PC-3 (cell line): Measurements from ENCODE around the gene VILL. TPM values are rescaled to one million over a fixed set of nuclear protein-coding genes. Genes with fewer than 3 reads are reported as not detected.

Experiments used
- ATAC-seq: fragments of 200-7000 bp; cut with Tn5 transposase; 2 replicates; pipeline ENCODE4 v1.9.1; 2020; ENCODE audit warnings: mild to moderate bottlenecking, moderate library complexity
- BruUV-seq: library from RNA; stranded (reverse); fragments of 400-500 nt; replicated peaks from 2 replicates; lab custom pipeline; 2021; lab: Mats Ljungman, UMichigan
- CTCF ChIA-PET: fragments of 300-600 bp; sonication (Branson Sonifier 250); formaldehyde crosslinking; loops from one replicate; lab custom pipeline; 2022; ENCODE audit warnings: antibody characterized with exemption; lab: Charles Lee
- POLR2A ChIA-PET: fragments of 300-600 bp; sonication (Branson Sonifier 250); formaldehyde crosslinking; loops from one replicate; lab custom pipeline; 2022; ENCODE audit warnings: antibody characterized with exemption; ENCODE audit not compliant: unreplicated experiment; lab: Charles Lee
- DNase-seq: peaks from one replicate; pipeline ENCODE4 v3.0.0-alpha.2; 2015
- H2AFZ ChIP-seq: fragments of 300-600 bp; sonication (generic); 2 replicates; pipeline ENCODE4 v1.6.0; 2016; ENCODE audit warnings: antibody characterized with exemption, low read length
- H3F3A ChIP-seq: fragments of 300-600 bp; sonication (generic); one replicate; pipeline ENCODE4 v1.6.0; 2017; ENCODE audit warnings: antibody characterized with exemption, low read length, control low read depth, mild to moderate bottlenecking; ENCODE audit not compliant: unreplicated experiment
- H3K27ac ChIP-seq: fragments of 300-600 bp; sonication (generic); 2 replicates; pipeline ENCODE4 v1.5.1; 2016; ENCODE audit warnings: mild to moderate bottlenecking, low read length
- H3K27me3 ChIP-seq: fragments of 300-600 bp; sonication (generic); 2 replicates; pipeline ENCODE4 v1.6.1; 2016; ENCODE audit warnings: low read length, mixed read lengths
- H3K36me3 ChIP-seq: fragments of 300-600 bp; sonication (generic); 2 replicates; pipeline ENCODE4 v1.6.1; 2016; ENCODE audit warnings: low read depth, mixed run types, low read length, mixed read lengths
- H3K4me1 ChIP-seq: fragments of 300-600 bp; sonication (generic); 2 replicates; pipeline ENCODE4 v1.5.1; 2016; ENCODE audit warnings: low read length; ENCODE audit not compliant: insufficient read depth
- H3K4me2 ChIP-seq: fragments of 300-600 bp; sonication (generic); 2 replicates; pipeline ENCODE4 v1.6.0; 2016; ENCODE audit warnings: low read length
- H3K4me3 ChIP-seq: fragments of 300-600 bp; sonication (generic); 2 replicates; pipeline ENCODE4 v1.5.1; 2016; ENCODE audit warnings: mild to moderate bottlenecking, low read length, mixed read lengths
- H3K79me2 ChIP-seq: fragments of 300-600 bp; sonication (generic); 2 replicates; pipeline ENCODE4 v1.6.1; 2017; ENCODE audit warnings: low read length, mixed read lengths
- H3K9ac ChIP-seq: fragments of 300-600 bp; sonication (generic); 2 replicates; pipeline ENCODE4 v1.6.0; 2016; ENCODE audit warnings: mild to moderate bottlenecking, low read length
- H3K9me2 ChIP-seq: fragments of 300-600 bp; sonication (generic); replicated peaks from 2 replicates; pipeline ENCODE4 v1.6.1; 2016; ENCODE audit warnings: mixed run types, low read length, mixed read lengths
- H3K9me3 ChIP-seq: fragments of 300-600 bp; sonication (generic); 2 replicates; pipeline ENCODE4 v1.6.1; 2016; ENCODE audit warnings: low read length, mixed read lengths
- H4K20me1 ChIP-seq: fragments of 300-600 bp; sonication (generic); 2 replicates; pipeline ENCODE4 v1.6.1; 2016; ENCODE audit warnings: low read length, mixed read lengths
- EZH2 ChIP-seq: fragments of 300-600 bp; sonication (generic); IDR thresholded peaks from one replicate; pipeline ENCODE4 v1.6.1; 2017; ENCODE audit warnings: antibody characterized with exemption, mild to moderate bottlenecking, low read length; ENCODE audit not compliant: unreplicated experiment
- EZH2phosphoT487 ChIP-seq: fragments of 300-600 bp; sonication (generic); IDR thresholded peaks from 2 replicates; pipeline ENCODE4 v1.6.1; 2018; ENCODE audit warnings: mild to moderate bottlenecking, antibody characterized with exemption, low read length, borderline replicate concordance
- intact Hi-C: fragments of 100-400 bp; cut with micrococcal nuclease; formaldehyde crosslinking; loops from 2 replicates; pipeline ENCODE4 v1.9.0; 2023
- total RNA-seq: library from RNA; depleted of rRNA; stranded (reverse); fragments of >200 nt; gene quantifications from 2 replicates; pipeline ENCODE4 v1.2.3, GENCODE V29; 2014
- TF ChIP-seq, protein P1 (sequence below): fragments of 300-600 bp; sonication (generic); conservative IDR thresholded peaks from 2 replicates; pipeline ENCODE4 v1.5.1; 2017; ENCODE audit warnings: antibody characterized with exemption, low read depth, mild to moderate bottlenecking, low read length

Gene VILL
- total RNA-seq, 1 experiment from 2014 or later: 0.44 TPM

DNA sequence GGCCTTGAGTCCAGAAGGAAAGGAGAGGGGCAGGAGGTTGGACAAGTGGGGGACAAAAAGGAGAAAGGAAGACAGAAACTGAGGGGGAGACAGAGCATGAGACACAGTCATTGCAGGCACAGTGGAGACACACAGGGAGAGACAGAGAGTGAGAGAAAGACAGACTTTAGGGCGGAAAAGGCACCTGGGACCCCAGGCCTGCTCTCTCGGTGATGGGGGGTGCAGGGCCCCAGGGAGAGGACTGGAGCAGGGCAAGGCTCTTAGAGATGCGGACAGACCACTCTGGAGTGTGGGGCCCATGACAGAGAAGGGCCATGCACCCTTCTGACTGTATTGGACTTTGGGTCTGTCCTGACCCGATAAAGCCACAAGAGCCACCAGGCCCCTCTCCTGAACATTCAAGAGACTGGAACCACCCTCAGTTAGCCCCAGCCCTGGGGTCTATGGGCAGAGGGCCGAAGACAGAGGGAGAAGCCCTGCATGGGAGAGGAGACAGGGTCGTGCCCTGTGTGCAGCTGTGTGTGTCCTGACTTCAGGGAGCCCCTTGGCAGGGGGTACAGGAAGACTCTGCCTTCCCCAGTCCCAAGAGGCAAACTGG is 26.4 kb downstream of the VILL start:
- H3K9me2 ChIP-seq: no peaks in the 10 kb centered on the region
- no peaks in the 10 kb centered on the region for H3K4me1 ChIP-seq
- H3K27ac ChIP-seq: no peak overlapping the region
- H3K36me3 ChIP-seq: 0 out of 2 replicates have a peak, but pooled peaks cover 6% of the 10 kb centered on the region
- H3K4me2 ChIP-seq: no peak overlapping the region
- no peak overlapping the region for H3K9ac ChIP-seq
- H3K79me2 ChIP-seq: no peaks in the 10 kb centered on the region
- DNase-seq: no peak
- no peak overlapping the region for H3K4me3 ChIP-seq
- no peaks in the 10 kb centered on the region for H3F3A ChIP-seq
- no peak overlapping the region for H2AFZ ChIP-seq
- H3K9me3 ChIP-seq: no peaks in the 10 kb centered on the region
- no peaks in the 10 kb centered on the region for H4K20me1 ChIP-seq
- H3K27me3 ChIP-seq: no peaks in the 10 kb centered on the region
- ChIA-PET CTCF (no interaction called here), POLR2A (no interaction called here)
- no peak for TF ChIP-seq EZH2phosphoT487
- TF ChIP-seq, protein P1, sequence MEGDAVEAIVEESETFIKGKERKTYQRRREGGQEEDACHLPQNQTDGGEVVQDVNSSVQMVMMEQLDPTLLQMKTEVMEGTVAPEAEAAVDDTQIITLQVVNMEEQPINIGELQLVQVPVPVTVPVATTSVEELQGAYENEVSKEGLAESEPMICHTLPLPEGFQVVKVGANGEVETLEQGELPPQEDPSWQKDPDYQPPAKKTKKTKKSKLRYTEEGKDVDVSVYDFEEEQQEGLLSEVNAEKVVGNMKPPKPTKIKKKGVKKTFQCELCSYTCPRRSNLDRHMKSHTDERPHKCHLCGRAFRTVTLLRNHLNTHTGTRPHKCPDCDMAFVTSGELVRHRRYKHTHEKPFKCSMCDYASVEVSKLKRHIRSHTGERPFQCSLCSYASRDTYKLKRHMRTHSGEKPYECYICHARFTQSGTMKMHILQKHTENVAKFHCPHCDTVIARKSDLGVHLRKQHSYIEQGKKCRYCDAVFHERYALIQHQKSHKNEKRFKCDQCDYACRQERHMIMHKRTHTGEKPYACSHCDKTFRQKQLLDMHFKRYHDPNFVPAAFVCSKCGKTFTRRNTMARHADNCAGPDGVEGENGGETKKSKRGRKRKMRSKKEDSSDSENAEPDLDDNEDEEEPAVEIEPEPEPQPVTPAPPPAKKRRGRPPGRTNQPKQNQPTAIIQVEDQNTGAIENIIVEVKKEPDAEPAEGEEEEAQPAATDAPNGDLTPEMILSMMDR: no peak
- no peak for TF ChIP-seq EZH2
- ATAC-seq: no peak
- no TSS peak for BruUV-seq
- intact Hi-C loops: no loop called here

DNA sequence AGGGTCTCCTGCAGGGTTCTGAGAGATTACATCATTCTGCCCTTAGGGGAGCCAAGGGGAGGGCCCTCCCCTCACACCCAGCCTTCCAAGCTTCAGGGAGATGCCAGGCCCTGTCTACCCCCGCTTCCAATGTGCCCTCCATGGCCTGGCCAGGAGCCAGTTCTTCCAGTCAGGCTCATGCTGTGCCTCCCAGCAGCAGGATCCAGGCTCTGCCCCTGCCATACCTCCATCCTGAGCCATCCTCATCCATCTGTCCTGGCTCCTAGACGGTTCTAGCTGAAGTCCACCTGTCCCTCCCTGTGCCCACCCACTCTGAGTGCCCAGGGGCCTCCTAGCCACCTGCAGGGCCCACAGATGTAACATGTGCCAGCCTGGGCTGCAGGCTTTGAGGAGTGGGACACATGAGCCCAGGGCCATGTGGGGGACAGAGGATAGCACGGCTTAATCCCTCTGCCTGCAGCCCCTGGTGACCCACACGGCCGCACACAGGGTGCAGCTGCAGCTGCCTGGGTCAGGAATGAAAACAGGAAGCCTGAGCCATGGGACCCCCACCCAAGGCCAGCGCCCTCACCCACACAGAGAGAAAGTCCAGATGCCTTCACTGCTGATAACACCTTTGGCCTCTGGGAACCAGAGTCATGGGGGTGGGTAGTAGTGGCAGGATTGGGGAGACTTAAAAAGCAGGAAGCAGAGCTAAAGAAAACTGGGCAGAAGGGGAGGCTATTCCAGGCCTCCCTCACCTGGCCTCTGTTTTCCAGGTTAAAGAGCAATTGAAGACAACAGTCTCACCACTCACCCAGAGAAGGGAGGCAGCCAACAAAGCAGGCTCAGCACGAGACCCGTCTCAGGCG is 27.1 kb downstream of the VILL start:
- TF ChIP-seq, protein P1: no peak
- no peak for TF ChIP-seq EZH2
- TF ChIP-seq EZH2phosphoT487: no peak
- no peak for DNase-seq
- H3K9me3 ChIP-seq: no peaks in the 10 kb centered on the region
- H3K4me3 ChIP-seq: no peak overlapping the region
- intact Hi-C loops: no loop called here
- no peaks in the 10 kb centered on the region for H3K79me2 ChIP-seq
- ATAC-seq: no peak
- H3K9ac ChIP-seq: no peak overlapping the region
- H3K36me3 ChIP-seq: 0 out of 2 replicates have a peak, but pooled peaks cover 6% of the 10 kb centered on the region
- no peaks in the 10 kb centered on the region for H3F3A ChIP-seq
- H4K20me1 ChIP-seq: no peaks in the 10 kb centered on the region
- H2AFZ ChIP-seq: no peak overlapping the region
- no peaks in the 10 kb centered on the region for H3K27me3 ChIP-seq
- no peak overlapping the region for H3K27ac ChIP-seq
- CTCF ChIA-PET: no interaction called here
- no peaks in the 10 kb centered on the region for H3K4me1 ChIP-seq
- POLR2A ChIA-PET: no interaction called here
- no TSS peak for BruUV-seq
- H3K4me2 ChIP-seq: no peak overlapping the region
- no peaks in the 10 kb centered on the region for H3K9me2 ChIP-seq
